GM12892 (cell line): ENCODE results near the gene CRTC2.

Source experiments
- DNase-seq: peaks from one replicate; pipeline ENCODE4 v3.0.0; 2011; ENCODE audit not compliant: insufficient read length
- FAIRE-seq: peaks from 2 replicates; lab custom pipeline; 2011; peaks lifted over from hg19 to GRCh38; lab: Jason Lieb, UNC
- POLR2A ChIP-seq: IDR thresholded peaks from 2 replicates; pipeline ENCODE4 v1.6.1; 2011; ENCODE audit warnings: low read depth, low read length, control low read depth
- POLR2AphosphoS5 ChIP-seq: IDR thresholded peaks from 2 replicates; pipeline ENCODE4 v1.6.1; 2011; ENCODE audit warnings: low read depth, low read length, control low read depth
- TAF1 ChIP-seq: IDR thresholded peaks from 2 replicates; pipeline ENCODE4 v1.6.1; 2011; ENCODE audit warnings: low read depth, mild to moderate bottlenecking, control low read depth, low read length, borderline replicate concordance

CRTC2 gene

DNA sequence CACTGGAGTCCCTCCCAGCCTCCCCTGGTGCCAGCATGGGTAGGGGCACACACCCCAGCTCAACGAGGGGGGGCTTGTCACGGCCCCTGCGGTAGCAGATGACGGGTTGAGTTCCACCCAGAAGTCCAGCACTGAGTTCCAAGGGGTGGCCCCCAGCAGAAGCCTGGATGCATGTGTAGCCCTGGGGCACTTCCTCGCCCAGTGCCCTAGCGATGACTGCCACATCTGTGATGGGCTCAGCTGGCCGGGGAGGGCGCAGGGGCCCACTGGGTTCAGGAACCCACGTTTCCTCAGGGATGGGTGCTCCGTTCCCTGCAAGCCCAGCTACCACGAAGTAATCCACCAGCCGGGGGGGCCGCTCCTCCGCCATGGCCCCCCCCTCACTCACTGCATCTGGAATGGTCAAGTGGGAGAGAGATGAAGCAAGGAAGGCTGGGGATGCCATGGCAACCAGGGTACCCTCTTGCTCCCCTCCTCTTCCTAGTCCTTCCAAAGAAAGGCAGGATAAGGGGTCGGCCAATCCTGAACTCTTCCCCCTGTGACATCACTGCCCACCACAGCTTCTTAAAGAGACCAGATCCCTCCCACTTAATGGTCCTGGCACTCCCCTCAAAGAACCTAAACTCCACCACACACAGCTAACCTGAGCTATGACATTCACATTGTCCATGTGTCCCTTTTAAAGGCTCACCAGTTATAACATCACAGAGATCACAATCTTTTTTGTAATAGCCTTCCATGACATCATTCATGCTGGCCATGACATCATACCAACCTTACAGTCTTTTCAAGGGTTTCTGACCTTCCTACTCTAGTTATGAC, 14.2 kb downstream of the CRTC2 start:
- FAIRE-seq, result peak; percentile 85

DNA sequence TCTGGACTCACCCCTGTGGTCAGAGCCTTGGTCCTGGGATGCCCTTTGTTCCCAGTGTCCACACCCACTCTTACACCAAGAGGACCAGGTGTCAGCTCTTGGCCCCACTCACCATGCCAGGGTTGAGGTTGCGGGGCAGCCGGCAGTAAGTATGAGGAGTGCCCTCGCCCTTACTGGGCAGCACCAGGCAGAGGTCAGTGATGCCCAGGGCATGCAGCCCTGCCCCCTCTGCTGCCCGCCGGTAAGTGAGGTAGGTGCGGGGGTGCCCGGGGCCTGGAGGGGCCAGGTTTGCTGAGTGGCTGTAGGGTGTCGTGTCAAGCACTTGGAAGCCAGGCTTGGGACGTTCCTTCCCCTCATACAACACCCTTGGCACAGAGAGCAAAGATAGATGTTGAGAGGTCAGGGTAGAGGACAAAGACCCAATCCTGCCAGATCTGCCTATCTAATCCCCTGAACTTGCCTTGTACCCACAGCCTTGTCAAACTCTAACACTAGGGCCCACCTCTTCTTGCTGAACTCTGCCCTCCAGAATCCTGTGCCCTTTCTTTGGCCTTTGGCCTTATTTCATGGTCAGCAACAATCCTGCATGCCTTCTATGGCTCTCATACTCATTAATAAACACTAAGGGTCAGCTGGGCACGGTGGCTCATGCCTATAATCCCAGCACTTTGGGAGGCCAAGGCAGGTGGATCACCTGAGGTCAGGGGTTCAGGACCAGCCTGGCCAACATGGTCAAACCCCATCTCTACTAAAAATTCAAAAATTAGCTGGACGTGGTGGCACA, 15.5 kb downstream of the CRTC2 start:
- TF ChIP-seq TAF1, result no peak
- no peak for TF ChIP-seq POLR2A
- TF ChIP-seq POLR2AphosphoS5, result peak; percentile 41; the same call in 1 of the 2 replicates
- FAIRE-seq, result no peak
- DNase-seq, result no peak

More for the DNA sequence above, 14.2 kb downstream of the CRTC2 start:
- DNase-seq, result no peak
- TF ChIP-seq POLR2A (no peak), POLR2AphosphoS5 (no peak), TAF1 (no peak)

DNA sequence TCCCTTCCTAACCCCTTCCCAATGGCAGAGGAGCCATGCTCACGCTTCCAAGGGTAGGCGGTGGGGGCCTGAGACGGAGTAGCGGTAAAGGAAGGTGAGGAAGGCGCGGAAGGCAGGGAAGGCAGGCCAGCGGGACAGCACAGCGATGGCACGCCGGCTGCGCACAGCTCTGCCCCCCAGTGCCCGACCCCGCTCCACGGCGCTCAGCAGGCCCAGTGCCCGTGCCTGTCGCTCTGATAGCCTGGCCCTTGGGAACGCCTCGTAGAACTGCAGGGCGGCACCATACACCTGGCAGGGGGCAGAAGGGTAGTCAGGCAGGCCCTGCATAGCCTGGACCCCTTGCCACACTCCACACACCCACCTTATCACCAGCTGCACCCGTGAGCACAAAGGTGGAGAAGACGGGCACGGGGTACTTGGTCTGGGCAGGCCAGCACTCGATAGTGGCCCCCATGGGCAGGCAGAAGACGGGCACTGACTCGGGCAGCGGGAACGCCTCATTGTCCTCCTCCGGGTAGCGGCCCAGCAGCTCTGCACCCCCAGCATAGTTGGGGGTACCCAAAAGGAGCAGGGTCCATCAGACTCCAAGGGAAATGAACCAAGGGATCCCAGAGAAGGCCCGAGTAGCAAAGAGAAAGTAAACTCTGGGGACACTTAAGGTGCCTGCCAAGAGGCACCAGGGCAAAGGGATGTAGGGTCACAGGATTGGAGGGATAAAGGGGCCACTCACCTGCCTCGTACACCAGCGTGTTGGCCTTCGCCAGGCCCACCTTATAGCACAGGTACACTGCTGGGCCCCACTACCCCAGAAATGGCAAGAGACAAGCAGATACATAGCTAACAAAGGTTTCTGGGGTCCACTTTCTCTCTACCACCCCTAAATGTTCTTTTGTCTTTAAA, 16.3 kb downstream of the CRTC2 start:
- FAIRE-seq, result no peak

DNA sequence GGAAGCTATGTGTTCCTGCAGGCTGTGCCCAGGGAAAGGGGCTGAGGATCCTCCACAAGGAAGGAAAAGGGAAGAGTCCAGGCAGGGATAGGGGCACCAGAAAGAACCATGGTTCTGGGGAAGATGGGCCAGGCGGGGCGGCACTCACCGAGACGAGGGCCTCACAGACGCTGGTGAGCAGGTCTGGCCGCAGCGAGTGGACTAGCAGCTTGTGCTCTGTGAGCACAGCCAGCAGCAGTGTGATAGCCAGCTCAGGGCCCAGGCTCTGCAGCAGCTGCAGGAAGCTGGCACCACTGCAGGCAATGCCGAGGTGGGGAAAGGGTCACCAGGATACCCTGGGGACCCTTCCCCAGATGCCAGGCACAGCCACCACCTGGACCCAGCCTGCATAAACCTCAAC, 17.7 kb downstream of the CRTC2 start:
- TF ChIP-seq POLR2AphosphoS5, result no peak
- TF ChIP-seq TAF1, result no peak
- no peak for TF ChIP-seq POLR2A

More for the DNA sequence above, 16.3 kb downstream of the CRTC2 start:
- no peak for DNase-seq
- no peak; the same call in 1 of the 2 replicates for TF ChIP-seq POLR2A
- no peak for TF ChIP-seq TAF1
- TF ChIP-seq POLR2AphosphoS5, result no peak

DNA sequence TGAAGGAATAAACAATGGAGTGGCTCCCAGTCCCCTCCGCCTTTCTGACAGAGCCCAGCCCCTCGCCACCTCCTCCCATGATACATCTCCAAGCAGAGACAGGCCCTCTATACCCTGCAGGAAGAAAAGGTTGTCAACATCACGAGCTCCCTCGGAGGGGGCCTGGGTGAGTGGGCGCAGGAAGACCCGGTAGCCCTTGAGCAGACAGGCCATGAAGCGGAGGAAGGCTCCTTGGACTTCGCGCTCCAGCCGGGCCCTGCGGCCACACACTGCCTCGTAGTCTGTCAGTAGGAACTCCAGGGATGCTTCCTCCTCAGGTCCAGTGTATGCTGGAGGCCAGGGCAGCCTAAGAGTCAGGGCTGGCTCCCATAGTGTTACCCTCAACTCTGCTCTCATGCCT, 18.9 kb downstream of the CRTC2 start:
- FAIRE-seq (peak; percentile 21), DNase-seq (no peak)
- TF ChIP-seq POLR2AphosphoS5 (no peak), TAF1 (no peak), POLR2A (no peak)

More for the DNA sequence above, 17.7 kb downstream of the CRTC2 start:
- DNase-seq (no peak), FAIRE-seq (no peak)

DNA sequence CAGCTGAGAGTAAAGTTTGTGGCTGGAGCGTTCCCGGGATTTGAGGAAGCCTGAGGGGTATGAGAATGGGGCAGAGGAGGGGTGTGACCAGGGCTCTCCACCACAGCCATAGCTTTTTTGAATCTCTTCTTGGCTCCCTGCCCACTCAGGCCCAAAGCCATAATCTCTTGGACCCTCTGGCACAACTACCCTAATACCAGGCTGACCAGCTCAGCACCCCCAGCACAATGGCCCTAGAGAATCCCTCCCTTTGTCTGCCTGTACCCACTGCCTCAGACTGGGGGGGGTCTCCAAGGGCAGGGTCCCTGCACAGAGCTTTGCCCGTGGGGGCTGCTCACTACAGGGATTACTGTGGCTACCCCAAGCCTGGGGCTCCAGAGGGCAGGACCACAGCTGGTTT, 19.4 kb downstream of the CRTC2 start:
- FAIRE-seq (no peak), DNase-seq (no peak)
- TF ChIP-seq POLR2A, result no peak
- no peak for TF ChIP-seq TAF1
- TF ChIP-seq POLR2AphosphoS5, result no peak

GRCh38 chr1:153937331-153937730, 21.1 kb downstream of the CRTC2 start:
- DNase-seq (no peak), FAIRE-seq (no peak)
- TF ChIP-seq TAF1, result no peak
- TF ChIP-seq POLR2A, result no peak
- no peak for TF ChIP-seq POLR2AphosphoS5

- FAIRE-seq, result no peak
- no peak for DNase-seq
- TF ChIP-seq POLR2A, result no peak
- no peak for TF ChIP-seq TAF1
- no peak for TF ChIP-seq POLR2AphosphoS5
Measured at GRCh38 chr1:153936011-153936802, 22.2 kb downstream of the CRTC2 start.

GRCh38 chr1:153934746-153935145, 23.7 kb downstream of the CRTC2 start:
- FAIRE-seq (no peak), DNase-seq (no peak)
- no peak for TF ChIP-seq POLR2AphosphoS5
- TF ChIP-seq TAF1, result no peak
- TF ChIP-seq POLR2A, result no peak

DNA sequence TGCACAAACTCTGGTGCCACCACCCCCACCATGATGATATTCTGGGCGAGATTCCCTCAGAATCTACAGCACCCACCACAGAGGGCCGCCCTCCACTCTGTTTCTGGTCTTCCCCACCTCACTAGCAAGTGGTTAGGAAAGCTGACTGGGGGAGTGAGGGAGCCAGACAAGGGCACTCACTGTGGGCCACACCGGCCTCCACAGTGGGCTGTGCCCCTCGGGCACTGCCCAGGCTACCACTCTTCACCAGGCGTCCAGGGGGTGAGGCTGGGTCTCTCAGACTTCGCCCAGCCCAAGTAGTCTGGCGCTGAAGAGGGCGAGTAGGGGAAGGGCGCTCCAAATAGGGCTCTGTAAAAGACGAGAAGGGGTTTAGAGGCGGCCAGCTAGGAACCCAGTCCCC, 24.5 kb downstream of the CRTC2 start:
- no peak for DNase-seq
- TF ChIP-seq POLR2A (no peak), TAF1 (no peak), POLR2AphosphoS5 (no peak)
- no peak for FAIRE-seq
